ENCODE measurements around the gene GATA2.

DNA sequence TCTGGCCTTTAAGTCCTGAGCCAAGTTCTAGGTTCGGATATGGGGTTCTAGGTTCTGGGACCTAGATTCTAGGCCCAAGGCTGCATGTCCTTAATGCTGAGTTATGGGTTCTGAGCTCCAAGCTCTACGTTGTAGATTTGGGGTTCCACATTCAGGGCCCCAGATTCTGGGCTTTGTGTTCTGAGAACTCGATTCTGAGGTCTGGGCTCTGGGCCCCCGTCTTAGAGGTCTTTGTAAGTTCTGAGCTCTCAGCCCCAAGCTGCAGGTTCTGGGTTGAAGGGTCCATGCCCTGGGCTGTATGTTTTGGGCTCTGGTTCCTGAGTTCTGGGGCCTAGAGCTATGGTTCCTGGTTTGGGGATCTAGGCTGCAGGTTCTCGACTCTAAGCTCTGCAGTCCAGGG lies 16.3 kb downstream of the GATA2 start:
- TF ChIP-seq, protein P1, sequence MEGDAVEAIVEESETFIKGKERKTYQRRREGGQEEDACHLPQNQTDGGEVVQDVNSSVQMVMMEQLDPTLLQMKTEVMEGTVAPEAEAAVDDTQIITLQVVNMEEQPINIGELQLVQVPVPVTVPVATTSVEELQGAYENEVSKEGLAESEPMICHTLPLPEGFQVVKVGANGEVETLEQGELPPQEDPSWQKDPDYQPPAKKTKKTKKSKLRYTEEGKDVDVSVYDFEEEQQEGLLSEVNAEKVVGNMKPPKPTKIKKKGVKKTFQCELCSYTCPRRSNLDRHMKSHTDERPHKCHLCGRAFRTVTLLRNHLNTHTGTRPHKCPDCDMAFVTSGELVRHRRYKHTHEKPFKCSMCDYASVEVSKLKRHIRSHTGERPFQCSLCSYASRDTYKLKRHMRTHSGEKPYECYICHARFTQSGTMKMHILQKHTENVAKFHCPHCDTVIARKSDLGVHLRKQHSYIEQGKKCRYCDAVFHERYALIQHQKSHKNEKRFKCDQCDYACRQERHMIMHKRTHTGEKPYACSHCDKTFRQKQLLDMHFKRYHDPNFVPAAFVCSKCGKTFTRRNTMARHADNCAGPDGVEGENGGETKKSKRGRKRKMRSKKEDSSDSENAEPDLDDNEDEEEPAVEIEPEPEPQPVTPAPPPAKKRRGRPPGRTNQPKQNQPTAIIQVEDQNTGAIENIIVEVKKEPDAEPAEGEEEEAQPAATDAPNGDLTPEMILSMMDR (IDR thresholded peaks at IDR 0.05): no peak
- TF ChIP-seq POLR2A (IDR thresholded peaks at IDR 0.05): no peak

Data from thyroid gland (tissue), 4 donors.